ENCODE results near the gene CXXC4. TPM values are rescaled to one million over a fixed set of nuclear protein-coding genes. Genes with fewer than 3 reads are reported as not detected.

Gene CXXC4
- total RNA-seq, 1 experiment from 2014 or later: 0.54 TPM

GRCh38 chr4:104424989-104425388 is 69.7 kb downstream of the CXXC4 start:
- CTCF ChIA-PET: no interaction called here
- BruUV-seq (replicated peaks): no TSS peak
- RAD21 ChIA-PET (ENCODE audit: low non-redundant PET in 1 of 2, low total read pairs in 2 of 2, uncharacterized antibody in 2 of 2, unreplicated experiment in 2 of 2): no interaction called here
- H3K4me1 ChIP-seq (ENCODE audit: control insufficient read depth in 1 of 2, insufficient read depth in 2 of 2, low read length in 2 of 2): no peaks in the 10 kb centered on the region
- H2AFZ ChIP-seq (ENCODE audit: low read depth, low read length, poor library complexity, severe bottlenecking): no peak overlapping the region
- H3K4me2 ChIP-seq (ENCODE audit: low read length): no peak overlapping the region
- DNase-seq (ENCODE audit: low read depth, low spot score) (no peak), ATAC-seq (no peak)
- no peak overlapping the region for H3K4me3 ChIP-seq (replicated peaks in 1 of 2; ENCODE audit: low read depth in 1 of 2, low read length in 2 of 2)
- POLR2A ChIA-PET: no interaction called here
- intact Hi-C loops (cut with micrococcal nuclease): no loop called here
- no peaks in the 10 kb centered on the region for H3K36me3 ChIP-seq (ENCODE audit: control insufficient read depth in 1 of 2, insufficient read depth in 2 of 2, low read length in 2 of 2)
- H3K27ac ChIP-seq (ENCODE audit: low read depth, low read length): no peak overlapping the region
- TF ChIP-seq JUND (IDR thresholded peaks at IDR 0.05) (no peak), FOSL1 (IDR thresholded peaks at IDR 0.05; ENCODE audit: low read depth) (no peak), ZFX (IDR thresholded peaks at IDR 0.05) (no peak), CBX3 (IDR thresholded peaks at IDR 0.05; ENCODE audit: low read depth) (no peak), TCF7L2 (IDR thresholded peaks at IDR 0.05; ENCODE audit: borderline replicate concordance, extremely low read depth, insufficient read depth, insufficient read length) (no peak), CEBPB (IDR thresholded peaks at IDR 0.05; ENCODE audit: low read depth) (no peak), POLR2A (IDR thresholded peaks at IDR 0.05; ENCODE audit: borderline replicate concordance, extremely low read depth, insufficient read depth, insufficient read length) (no peak), EGR1 (IDR thresholded peaks at IDR 0.05; ENCODE audit: low read depth) (no peak), ATF3 (IDR thresholded peaks at IDR 0.05) (no peak), MAX (IDR thresholded peaks at IDR 0.05) (no peak), YY1 (IDR thresholded peaks at IDR 0.05; ENCODE audit: extremely low read depth, insufficient replicate concordance, low read depth, low read length) (no peak)
- H3K9ac ChIP-seq (ENCODE audit: low read length): no peak overlapping the region
- H3K79me2 ChIP-seq (ENCODE audit: insufficient read depth, low read length): no peaks in the 10 kb centered on the region
- no peaks in the 10 kb centered on the region for H4K20me1 ChIP-seq (ENCODE audit: insufficient read depth)
- no peaks in the 10 kb centered on the region for H3K9me3 ChIP-seq (ENCODE audit: control insufficient read depth in 1 of 2, insufficient read depth in 1 of 2, low read depth in 1 of 2, low read length in 2 of 2)
- no peaks in the 10 kb centered on the region for H3K27me3 ChIP-seq (ENCODE audit: insufficient read depth, low read length)
- H3K9me2 ChIP-seq (ENCODE audit: insufficient read depth): no peaks in the 10 kb centered on the region

GRCh38 chr4:104424475-104424941 is 70.2 kb downstream of the CXXC4 start:
- DNase-seq (ENCODE audit: low read depth, low spot score) (no peak), ATAC-seq (no peak)
- H3K27me3 ChIP-seq (ENCODE audit: insufficient read depth, low read length): no peaks in the 10 kb centered on the region
- ChIA-PET RAD21 (ENCODE audit: low non-redundant PET in 1 of 2, low total read pairs in 2 of 2, uncharacterized antibody in 2 of 2, unreplicated experiment in 2 of 2) (no interaction called here), CTCF (no interaction called here), POLR2A (no interaction called here)
- no peaks in the 10 kb centered on the region for H3K79me2 ChIP-seq (ENCODE audit: insufficient read depth, low read length)
- no peaks in the 10 kb centered on the region for H4K20me1 ChIP-seq (ENCODE audit: insufficient read depth)
- no peak overlapping the region for H3K9ac ChIP-seq (ENCODE audit: low read length)
- TF ChIP-seq SIN3A (IDR thresholded peaks at IDR 0.05; ENCODE audit: low read depth) (no peak), ZNF274 (IDR thresholded peaks at IDR 0.05; ENCODE audit: low read depth, low read length) (no peak), CBX3 (IDR thresholded peaks at IDR 0.05; ENCODE audit: low read depth) (no peak), FOSL1 (IDR thresholded peaks at IDR 0.05; ENCODE audit: low read depth) (no peak), CEBPB (IDR thresholded peaks at IDR 0.05; ENCODE audit: low read depth) (no peak)
- no peaks in the 10 kb centered on the region for H3K36me3 ChIP-seq (ENCODE audit: control insufficient read depth in 1 of 2, insufficient read depth in 2 of 2, low read length in 2 of 2)
- no peak overlapping the region for H3K27ac ChIP-seq (ENCODE audit: low read depth, low read length)
- intact Hi-C loops (cut with micrococcal nuclease): no loop called here
- no peaks in the 10 kb centered on the region for H3K9me3 ChIP-seq (ENCODE audit: control insufficient read depth in 1 of 2, insufficient read depth in 1 of 2, low read depth in 1 of 2, low read length in 2 of 2)
- H3K9me2 ChIP-seq (ENCODE audit: insufficient read depth): no peaks in the 10 kb centered on the region
- no peak overlapping the region for H2AFZ ChIP-seq (ENCODE audit: low read depth, low read length, poor library complexity, severe bottlenecking)
- no peak overlapping the region for H3K4me2 ChIP-seq (ENCODE audit: low read length)
- BruUV-seq (replicated peaks): no TSS peak
- no peak overlapping the region for H3K4me3 ChIP-seq (replicated peaks in 1 of 2; ENCODE audit: low read depth in 1 of 2, low read length in 2 of 2)
- no peaks in the 10 kb centered on the region for H3K4me1 ChIP-seq (ENCODE audit: control insufficient read depth in 1 of 2, insufficient read depth in 2 of 2, low read length in 2 of 2)

Measured in HCT116 (cell line).